HG02588 (cell line): ENCODE measurements around the gene UTF1.

Experiments used
- ATAC-seq: cut with Tn5 transposase; IDR thresholded peaks from one replicate; pipeline ENCODE4 v1.9.1; 2021; ENCODE audit warnings: mild to moderate bottlenecking, moderate library complexity; ENCODE audit not compliant: unreplicated experiment

UTF1 gene

DNA sequence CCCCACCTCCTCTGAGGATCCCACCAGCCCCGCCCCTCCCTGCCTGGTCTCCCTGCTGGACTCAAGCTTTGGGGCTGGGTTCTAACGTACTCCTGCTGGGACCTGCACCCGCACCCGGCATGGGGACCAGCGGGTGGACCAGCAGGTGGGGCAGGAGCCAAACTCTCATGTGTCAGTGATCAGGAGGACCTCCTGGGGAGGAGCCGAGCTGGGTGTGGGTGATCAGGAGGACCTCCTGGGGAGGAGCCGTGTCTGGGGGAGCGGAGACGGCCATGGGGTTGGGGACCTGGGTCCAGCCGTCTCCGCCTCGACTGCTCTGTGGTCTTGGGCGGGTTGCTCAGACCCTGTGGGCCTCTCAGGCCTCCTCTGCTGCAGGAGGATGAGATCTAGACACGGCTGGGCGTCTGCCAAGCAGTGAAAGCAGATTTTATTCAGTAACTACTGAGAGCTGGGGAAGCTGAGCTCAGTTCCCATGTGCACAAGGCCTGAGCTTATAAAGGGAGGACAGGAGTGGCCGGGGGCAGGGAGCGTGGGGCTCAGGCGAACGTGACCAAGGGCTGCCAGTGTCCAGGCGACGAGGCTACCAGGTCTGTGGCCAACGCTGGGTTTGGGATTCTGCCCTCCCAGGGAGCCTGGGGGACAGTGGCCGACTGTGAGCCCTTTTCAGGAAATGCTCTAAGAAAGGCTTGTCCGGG, 33.6 kb upstream of the UTF1 start:
- ATAC-seq: no peak

DNA sequence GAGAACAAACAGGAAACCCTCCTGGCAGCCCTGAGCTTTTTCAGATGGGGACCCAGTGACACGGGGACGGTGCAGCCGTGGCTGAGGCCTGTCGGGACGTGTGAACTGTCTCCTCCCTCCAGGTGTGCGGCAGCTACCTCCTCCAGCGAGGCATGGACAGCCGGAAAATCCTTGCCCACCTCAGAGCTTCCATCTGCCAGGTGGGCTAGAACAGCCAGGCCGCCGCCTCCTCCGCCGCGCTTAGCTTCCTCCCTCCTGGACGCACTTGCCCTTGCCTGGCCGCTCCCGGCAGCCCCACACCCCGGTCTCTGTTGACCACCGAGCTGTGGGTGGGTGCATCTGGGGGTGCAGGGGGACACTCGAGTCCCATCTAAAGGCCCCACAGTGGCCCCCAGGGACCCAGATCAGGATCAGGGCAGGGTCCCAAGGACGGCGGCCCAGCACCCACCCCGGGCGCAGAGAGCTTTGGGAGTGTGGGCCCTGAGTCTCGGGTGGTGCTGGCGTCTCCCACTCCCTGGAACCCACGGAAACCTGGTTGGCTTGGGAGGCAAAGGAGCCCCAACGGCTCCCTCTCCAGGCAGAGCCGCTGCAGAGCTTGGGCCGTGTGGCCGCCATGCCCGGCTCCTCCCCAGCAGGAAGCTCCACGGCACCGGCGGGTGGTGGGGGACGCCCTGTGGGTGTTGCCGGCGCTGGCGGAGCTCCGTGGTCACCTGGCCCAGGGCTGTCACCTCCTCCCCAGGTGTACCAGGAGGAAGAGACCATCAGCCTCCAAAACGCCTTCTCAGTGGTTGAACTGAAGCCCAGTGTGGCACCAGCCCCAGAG, 32.9 kb upstream of the UTF1 start:
- no peak for ATAC-seq

DNA sequence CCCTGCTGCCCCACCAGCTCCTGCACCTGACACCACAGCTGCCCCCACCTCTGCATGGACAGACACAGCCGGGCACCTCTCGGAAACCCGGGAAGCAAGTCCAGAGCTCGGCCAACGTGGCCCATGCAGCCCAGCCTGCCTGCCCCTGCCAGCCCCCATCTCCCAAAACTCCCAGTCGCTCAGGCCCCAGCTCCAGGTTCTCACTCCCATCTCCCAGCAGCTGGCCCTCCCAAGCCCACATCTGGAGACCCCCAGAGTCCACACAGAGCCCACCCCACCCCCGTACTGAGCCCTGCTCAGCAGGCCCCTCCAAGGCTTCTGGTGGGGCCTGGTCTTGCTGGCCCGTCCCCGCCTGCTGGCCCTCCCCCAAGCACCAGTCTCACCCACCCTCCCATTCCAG, 32.2 kb upstream of the UTF1 start:
- no peak for ATAC-seq

DNA sequence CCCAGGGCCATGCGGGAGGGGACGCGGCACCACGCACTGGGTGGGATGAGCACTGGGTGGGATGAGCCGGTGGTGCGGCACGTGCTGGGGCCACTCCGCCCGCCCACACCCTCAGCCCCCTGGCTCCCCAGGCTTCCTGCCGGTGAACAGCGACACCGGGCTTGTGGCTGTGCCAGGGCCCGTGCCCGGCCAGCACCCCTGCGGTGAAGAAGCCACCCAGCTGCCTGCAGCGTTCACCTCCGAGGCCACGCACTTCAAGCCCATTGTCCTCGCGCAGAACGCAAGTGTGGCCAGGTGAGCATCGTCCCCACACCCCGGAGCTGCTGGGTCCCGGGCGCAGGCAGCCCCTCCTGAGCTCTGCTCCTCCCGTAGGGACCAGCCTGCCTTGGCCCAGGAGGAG, 31.8 kb upstream of the UTF1 start:
- no peak for ATAC-seq

DNA sequence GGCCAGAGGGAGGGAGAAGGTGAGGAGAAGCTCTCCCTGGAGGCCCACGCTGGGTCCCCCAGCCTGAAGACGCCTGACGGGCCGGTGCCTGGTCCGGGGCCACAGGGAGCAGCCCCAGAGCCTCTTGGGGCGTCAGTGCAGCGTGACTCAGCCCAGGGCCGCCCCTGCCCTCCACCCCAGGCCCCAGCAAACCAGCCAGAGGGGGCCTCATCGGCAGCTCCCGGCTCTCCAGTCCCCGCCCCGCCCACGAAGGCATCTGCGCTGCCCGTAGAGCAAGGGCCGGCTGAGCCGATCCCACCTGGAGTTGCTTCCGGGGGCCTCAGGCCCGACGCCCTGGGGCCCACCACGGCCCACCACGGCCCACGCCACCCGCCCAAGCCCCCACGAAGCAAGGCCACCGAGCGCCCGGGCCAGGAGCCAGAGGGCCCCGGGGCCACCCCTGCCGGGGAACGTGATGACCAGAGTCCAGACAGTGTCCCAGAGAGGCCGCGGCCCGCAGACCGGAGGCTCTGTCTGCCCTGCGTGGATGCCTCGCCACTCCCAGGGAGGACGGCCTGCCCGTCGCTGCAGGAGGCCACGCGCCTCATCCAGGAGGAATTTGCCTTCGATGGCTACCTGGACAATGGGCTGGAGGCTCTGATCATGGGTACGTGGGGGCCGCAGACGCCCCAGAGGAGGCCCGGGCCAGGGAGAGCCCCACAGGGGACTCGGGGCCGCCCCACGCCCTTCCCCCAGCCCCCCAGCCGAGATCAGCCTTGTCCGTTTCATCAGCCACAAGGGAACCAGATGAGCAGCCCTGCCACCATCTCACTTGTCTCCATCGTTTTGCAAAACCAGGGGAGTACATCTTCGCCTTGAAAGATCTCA, 31.2 kb upstream of the UTF1 start:
- no peak for ATAC-seq

DNA sequence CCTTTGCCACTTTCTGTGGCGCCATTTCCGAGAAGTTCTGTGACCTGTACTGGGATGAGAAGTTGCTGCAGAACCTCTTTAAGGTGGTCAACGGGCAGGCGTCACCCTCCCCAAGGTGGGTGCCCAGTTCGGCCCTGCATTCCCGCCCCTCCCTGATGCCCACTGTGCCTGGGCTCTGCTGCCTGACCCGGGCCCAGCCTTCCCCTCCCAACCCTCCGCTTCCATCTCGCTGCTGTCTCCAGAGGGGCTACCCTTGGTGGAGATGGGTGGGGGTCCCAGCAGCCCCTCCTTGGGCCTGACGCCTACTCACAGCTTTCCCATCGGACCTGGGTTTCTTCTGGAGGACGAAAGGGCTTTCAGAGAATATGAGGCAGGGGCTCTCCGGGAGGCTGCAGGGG, 30.5 kb upstream of the UTF1 start:
- no peak for ATAC-seq

DNA sequence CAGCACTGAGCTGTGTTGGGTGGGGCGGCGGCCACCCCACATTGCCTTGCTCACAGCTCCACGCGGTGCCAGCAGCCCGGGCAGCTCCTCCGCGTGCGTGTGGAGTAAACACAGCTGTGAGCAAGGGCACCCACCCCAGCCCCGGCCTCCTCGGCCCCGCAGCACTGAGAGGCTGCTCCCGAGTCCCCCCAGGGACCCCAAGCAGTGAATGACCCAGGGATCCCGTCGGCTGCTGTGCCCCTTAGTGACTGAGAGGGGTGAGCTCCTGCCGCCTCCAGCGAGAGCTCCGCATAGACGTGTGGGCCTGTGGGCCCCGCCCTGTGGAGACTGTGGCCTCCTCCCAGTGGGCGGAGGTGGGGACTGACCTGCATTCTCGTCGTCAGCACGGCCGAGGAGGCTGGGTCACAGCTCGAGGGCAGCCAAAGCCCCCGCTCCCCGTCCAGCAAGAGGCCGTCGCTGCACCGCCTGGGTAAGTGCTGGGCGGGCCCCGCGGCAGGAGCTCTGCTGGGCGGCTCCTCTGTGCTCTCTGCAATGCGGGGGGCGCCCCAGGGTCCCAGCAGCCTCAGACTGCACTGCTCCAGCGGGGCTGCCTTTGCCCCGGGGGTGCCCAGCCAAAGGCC, 29.9 kb upstream of the UTF1 start:
- ATAC-seq: no peak

DNA sequence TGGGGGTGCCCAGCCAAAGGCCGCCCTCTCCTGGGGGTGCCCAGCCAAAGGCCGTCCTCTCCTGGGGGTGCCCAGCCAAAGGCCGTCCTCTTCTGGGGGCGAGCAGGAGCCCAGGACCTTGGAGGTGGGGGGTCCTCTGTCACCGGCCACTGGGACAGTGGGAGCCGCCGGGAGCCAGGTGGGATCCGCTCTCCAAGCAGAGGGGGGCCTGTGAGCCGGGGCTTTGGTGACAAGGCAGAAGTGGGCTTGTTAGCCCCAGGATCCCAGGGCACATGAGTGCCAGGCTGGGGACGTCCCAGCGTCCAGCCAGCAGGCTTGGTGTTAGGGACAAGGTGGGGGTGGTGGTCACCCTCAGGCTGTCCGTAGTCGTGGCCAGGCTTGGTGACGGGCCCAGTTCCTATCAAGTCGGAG, 29.4 kb upstream of the UTF1 start:
- ATAC-seq: no peak

DNA sequence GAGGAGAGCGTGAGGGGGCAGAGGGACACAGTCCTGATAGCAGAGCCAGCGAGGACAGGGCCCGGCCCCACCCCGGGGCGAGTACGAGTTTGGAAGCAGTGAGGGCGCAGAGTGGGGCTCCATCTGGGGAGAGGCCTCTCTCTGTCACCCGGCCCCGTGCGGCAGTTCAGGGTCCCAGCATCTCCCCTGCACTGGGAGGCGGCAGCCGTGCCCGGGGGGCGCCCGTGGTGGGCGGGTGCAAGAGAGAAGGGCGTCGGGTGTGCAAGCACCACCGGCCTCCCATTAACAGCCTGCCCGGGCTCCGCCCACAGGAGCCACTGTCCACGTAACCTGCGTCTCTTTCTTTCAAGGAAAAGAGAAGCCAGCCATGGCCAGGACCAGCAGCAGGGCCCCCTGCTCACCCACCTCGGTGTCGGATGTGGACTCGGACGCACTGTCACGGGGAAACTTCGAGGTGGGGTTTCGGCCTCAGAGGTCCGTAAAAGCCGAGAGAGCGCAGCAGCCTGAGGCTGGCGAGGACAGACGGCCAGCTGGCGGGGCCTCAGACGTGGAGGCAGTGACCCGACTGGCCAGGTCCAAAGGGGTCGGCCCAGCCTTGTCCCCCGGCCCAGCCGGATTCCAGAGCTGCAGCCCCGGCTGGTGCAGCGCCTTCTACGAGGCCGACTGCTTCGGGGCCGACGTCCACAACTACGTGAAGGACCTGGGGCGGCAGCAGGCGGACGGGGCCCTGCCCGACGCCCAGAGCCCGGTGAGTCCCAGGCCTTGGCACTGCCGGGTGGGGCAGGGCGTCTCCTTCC, 28.7 kb upstream of the UTF1 start:
- ATAC-seq: no peak

DNA sequence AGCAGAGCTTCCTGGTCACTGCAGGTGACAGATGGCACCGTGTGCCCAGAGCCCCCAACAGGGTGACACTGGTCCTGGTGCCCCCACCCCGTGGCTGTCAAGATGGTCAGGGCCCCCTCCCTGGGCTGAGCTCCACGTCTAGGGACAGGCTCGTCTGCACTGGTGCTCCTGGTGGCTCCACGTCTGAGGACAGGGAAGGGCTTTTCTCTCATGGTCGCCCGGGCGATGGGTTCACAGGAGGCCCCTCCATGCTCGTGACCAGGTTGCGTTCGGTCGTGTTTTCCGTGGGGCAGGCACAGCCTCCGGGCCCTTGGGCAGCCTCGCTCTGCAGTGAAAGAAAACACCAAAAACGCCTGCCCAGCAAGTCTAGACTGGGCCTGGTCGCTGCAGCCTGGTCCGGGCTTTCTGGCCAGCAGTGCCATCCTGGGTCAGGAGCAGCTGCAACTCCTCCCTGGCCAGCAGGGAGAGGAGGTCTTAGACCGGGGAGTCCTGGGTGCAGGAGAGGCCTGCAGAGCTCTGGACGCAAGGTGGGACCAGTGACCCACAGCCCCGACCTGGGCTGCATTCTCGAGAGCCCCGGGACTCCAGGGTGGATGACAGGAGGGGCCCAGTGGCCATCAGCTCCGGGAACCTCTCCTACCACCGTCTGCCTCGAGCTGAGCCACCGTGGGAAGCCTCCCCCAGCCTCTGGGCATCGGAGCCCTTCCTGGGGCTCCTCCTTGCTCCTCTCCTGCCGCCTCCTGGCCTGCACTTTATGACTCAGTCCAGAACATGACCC, 27.9 kb upstream of the UTF1 start:
- ATAC-seq: no peak

DNA sequence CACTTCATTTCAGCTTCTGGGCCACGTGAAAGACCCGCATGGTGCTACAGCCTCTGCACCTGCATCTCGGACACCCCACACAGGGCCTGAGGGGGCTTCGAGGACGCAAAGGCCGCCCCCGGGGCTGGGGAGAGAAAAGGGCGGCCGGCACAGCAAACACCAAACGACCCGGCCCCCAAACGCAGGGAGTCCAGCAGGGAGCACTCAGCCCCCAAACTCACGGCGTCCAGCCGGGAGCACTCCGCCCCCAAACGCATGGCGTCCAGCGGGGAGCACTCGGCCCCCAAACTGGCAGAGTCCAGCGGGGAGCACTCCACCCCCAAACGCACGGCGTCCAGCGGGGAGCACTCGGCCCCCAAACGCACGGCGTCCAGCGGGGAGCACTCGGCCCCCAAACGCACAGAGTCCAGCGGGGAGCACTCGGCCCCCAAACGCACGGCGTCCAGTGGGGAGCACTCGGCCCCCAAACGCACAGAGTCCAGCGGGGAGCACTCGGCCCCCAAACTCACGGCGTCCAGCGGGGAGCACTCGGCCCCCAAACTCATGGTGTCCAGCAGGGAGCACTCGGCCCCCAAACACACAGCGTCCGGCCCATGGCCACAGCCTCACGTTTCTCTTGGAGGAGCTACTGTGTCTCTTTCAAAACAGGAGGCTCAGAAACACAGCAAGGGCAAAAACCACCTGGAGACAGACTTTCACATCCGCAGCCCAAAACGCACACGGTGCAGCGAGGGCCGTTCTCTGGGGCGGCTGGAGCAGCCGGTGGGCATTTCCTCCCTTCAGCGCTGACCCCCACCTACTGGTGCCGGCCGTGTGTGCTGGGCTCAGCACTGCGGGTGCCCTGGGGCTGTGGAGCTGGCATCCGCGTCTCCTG, 27.0 kb upstream of the UTF1 start:
- ATAC-seq: no peak

DNA sequence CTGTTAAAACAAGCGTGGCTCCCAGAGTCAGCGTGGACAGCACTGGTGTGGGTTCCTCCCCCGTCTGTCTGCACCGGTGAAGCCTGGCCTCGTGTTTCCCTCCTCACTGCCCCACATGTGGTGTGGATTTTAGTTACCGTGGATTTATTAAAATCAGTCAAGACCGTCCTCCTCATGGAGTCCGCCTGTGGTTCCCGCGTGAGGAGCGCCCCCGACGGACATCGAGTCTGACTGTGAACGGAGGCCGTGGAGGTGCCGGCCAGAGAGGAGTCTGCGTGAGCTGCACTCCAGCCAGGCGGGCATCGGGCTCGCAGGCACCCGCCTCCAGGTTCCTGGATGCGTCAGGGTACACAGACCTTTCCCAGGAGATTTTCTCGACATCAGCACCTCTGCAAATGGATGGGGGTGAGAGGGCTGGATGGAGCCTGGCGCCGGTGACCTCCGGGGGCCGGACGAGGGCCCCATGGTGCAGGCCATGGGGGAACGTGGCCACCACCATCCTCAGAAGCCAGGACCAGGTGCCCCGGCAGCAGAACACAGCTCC, 26.3 kb upstream of the UTF1 start:
- ATAC-seq: no peak

DNA sequence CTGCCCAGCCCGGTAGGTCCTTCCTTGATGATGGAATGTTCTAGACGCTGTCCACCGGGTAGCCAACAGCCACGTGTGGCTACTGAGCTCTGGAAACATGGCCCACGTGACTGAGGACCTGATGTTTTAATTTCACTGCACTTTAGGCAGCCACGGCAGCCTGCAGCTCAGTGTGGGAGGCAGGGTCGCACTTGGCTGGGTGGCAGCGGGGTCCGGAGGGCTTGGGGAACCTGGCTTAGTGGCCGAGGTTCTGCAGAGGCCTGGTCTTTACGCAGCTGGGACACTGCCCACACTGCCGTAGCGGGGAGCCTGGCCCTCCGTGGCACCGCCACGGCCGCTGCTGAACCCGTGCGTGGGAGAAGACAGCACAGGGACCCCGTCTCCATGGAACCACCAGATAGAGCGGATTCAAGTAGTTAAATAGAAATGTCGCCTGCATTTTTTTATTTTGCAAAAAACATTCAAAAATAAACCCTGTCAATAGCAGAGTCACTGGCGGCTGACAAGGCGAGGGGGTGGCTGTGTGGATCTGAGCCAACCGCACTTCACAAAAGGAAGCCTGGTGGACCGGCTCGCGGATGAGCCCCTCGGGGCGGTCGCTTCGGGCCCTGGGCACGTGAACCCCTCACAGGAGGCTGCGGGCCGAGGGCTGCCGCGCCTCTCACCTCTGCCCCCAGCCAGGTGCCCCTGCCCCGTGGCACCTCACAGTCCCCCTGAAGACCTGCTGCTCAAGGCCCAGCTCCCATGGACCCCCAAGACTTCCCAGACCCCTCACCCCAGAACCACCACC, 25.6 kb upstream of the UTF1 start:
- no peak for ATAC-seq

DNA sequence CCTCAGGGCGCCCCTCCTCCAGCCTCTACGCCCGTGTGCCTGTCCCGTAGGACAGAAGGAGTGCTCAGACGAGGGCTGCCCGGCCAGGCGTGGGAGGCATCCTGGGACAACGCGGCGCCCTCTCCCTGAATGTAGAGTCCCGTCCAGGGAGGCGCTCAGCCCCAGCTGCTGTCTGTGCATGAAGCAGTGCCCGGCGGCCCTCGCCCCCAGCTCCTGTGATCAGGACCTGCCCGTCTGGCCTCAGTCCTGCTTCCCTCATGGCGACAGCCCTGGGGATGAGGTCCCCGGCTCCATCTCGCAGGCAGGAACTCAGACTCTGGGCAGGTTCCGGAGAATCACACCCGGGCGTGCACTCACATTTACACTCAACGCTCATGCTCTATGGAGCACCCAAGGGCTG, 24.9 kb upstream of the UTF1 start:
- ATAC-seq: no peak

DNA sequence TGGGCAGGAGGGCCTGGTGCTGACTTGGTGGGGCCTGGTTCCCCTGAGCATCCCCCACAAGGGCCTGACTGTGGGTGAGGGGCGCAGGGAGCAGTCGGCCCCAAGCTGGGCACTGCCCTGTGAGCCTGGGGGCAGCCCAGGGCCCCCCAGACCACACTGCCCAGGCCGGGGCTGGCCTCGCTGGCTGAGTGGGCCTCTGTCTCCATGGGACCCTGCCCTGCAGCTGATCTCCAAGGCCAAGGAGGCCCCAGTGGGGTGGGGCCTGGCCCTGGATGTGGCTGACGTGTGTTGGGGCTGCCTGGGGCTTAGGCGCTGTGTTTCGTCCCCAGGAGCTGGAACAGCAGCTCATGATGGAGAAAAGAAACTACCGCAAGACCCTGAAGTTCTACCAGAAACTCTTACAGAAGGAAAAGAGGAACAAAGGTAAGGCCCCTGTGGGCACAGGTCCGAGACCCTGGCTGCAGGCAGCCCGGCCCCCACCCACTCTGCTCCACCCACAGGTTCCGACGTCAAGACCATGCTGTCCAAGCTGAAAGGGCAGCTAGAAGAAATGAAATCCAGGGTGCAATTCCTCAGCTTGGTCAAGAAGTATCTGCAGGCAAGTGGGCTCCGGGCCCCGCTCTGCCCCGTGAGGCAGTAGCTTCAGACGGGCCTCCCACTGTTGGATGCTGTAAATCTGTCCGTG, 23.5 kb upstream of the UTF1 start:
- ATAC-seq: no peak

DNA sequence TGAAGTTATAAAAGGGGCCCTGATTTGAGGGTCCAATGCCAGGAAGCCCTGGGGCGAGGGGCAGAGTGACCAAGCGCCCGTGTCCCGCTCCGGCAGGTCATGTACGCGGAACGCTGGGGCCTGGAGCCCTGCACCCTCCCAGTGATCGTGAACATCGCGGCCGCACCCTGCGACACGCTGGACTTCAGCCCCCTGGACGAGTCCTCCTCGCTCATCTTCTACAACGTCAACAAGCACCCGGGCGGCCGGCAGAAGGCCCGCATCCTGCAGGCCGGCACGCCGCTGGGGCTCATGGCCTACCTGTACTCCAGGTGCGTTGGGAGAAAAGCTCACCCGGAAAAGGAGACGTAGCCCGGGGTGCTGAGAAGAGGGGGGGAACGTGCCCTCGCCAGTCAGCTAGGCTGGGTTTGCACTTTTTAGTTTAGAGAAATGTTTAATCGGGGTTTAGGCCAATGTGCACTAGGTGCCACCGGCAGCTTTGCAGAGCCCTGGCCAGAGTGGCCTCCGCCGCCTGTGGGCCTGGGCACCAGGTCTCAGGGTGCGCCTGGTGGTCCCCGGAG, 22.9 kb upstream of the UTF1 start:
- ATAC-seq: no peak

DNA sequence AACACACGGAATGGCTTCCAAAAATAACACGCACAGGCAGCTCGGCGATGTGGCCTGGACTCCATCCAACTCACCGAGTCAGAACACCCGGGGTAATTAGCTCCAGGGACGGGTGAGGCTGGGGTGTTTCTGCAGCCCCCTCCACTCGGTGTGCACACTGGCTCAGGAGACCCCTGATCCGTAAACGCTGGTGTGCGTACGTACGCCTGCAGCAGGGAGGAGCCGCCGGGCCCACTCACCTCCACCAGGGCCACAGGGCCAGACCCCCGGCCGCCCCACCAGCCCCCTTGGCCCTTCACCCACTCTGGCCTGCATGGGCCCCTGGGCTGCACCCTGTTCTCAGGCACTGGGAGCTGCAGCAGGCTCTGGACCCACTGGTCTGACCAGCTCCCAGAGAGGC, 22.4 kb upstream of the UTF1 start:
- no peak for ATAC-seq
